Measurements from ENCODE around the gene DCAF15. TPM values are rescaled to one million over a fixed set of nuclear protein-coding genes. Genes with fewer than 3 reads are reported as not detected.
"Not testable (repeated sequence)": the region's sequence is repeated elsewhere in the genome, so short reads cannot be mapped to it uniquely, and the experiment has no call there.

The DCAF15 gene
- total and polyA plus RNA-seq, 2 donors (not counting 3 experiments of a cell fraction or from before 2014, with no cell fraction given) = 41.9 to 42.4 TPM

GRCh38 chr19:13972368-13973155, 20.3 kb downstream of the DCAF15 start:
- Histone ChIP-seq H3K9me1 (replicated peaks; ENCODE audit: control insufficient read depth, extremely low read depth, insufficient read depth, low read length) (no peaks in the 10 kb centered on the region), H4K20me1 (replicated peaks; ENCODE audit: control insufficient read depth, extremely low read depth, insufficient read depth, low read length) (no peaks in the 10 kb centered on the region), H3K4me1 (ENCODE audit: control insufficient read depth, extremely low read depth, insufficient read depth, low read length) (no peaks in the 10 kb centered on the region), H3K4me2 (ENCODE audit: insufficient read depth, low read length) (no peak overlapping the region), H3K4me3 (replicated peaks in 1 of 3; ENCODE audit: insufficient read depth in 1 of 3, low read depth in 1 of 3, low read length in 3 of 3) (no peak overlapping the region), H2AFZ (ENCODE audit: low read depth, low read length) (no peak overlapping the region), H3K36me3 (ENCODE audit: control insufficient read depth in 2 of 2, extremely low read depth in 1 of 2, insufficient read depth in 2 of 2, low read length in 2 of 2) (peaks cover 0 to 12% of the 10 kb centered on the region in 2 experiments), H3K79me2 (ENCODE audit: control insufficient read depth, insufficient read depth, low read length) (no peaks in the 10 kb centered on the region), H3K27ac (ENCODE audit: insufficient read depth, low read depth, low read length) (no peak overlapping the region), H3K9ac (replicated peaks; ENCODE audit: extremely low read depth, insufficient read depth, low read length) (no peak overlapping the region), H3K27me3 (ENCODE audit: control insufficient read depth in 2 of 2, insufficient read depth in 2 of 2, low read length in 2 of 2) (no peaks in the 10 kb centered on the region), H3K9me3 (replicated peaks; ENCODE audit: control insufficient read depth, insufficient read depth, low read length) (no peaks in the 10 kb centered on the region)
- intact Hi-C loops (cut with micrococcal nuclease) (no loop called here), dilution Hi-C loops (cut with MboI; ENCODE audit: extremely low pct_ligation_motif_present, low sequenced_read_pairs) (no loop called here)
- DNase-seq (ENCODE audit: low read depth, low spot score) (no peak), FAIRE-seq (no peak)
- POLR2A ChIA-PET = no interaction called here
- no TSS peak for BruUV-seq (replicated peaks)
- CTCF ChIA-PET = no interaction called here
- no peak for TF ChIP-seq MYC (IDR thresholded peaks at IDR 0.05; ENCODE audit: low read depth, low read length)
- TF ChIP-seq GATA2 (IDR thresholded peaks at IDR 0.05; ENCODE audit: insufficient read depth, insufficient read length, low read depth, low read length) = no peak
- no peak for TF ChIP-seq JUN (IDR thresholded peaks at IDR 0.05; ENCODE audit: borderline replicate concordance, insufficient read depth, insufficient read length, low read depth)
- no peak for TF ChIP-seq MAX (IDR thresholded peaks at IDR 0.05; ENCODE audit: insufficient read depth, insufficient read length)

GRCh38 chr19:13973479-13973878, 21.2 kb downstream of the DCAF15 start:
- H2AFZ ChIP-seq (ENCODE audit: low read depth, low read length); DNase-seq (ENCODE audit: low read depth, low spot score); H3K9me3 ChIP-seq (replicated peaks; ENCODE audit: control insufficient read depth, insufficient read depth, low read length); H4K20me1 ChIP-seq (replicated peaks; ENCODE audit: control insufficient read depth, extremely low read depth, insufficient read depth, low read length); H3K9ac ChIP-seq (replicated peaks; ENCODE audit: extremely low read depth, insufficient read depth, low read length); H3K4me2 ChIP-seq (ENCODE audit: insufficient read depth, low read length); intact Hi-C loops (cut with micrococcal nuclease); H3K4me3 ChIP-seq (replicated peaks in 1 of 3; ENCODE audit: insufficient read depth in 1 of 3, low read depth in 1 of 3, low read length in 3 of 3); H3K36me3 ChIP-seq (ENCODE audit: control insufficient read depth in 2 of 2, extremely low read depth in 1 of 2, insufficient read depth in 2 of 2, low read length in 2 of 2); POLR2A ChIA-PET; FAIRE-seq; H3K79me2 ChIP-seq (ENCODE audit: control insufficient read depth, insufficient read depth, low read length); H3K27me3 ChIP-seq (ENCODE audit: control insufficient read depth in 2 of 2, insufficient read depth in 2 of 2, low read length in 2 of 2); H3K27ac ChIP-seq (ENCODE audit: insufficient read depth, low read depth, low read length); dilution Hi-C loops (cut with MboI; ENCODE audit: extremely low pct_ligation_motif_present, low sequenced_read_pairs); H3K9me1 ChIP-seq (replicated peaks; ENCODE audit: control insufficient read depth, extremely low read depth, insufficient read depth, low read length); BruUV-seq (replicated peaks); H3K4me1 ChIP-seq (ENCODE audit: control insufficient read depth, extremely low read depth, insufficient read depth, low read length): not testable (repeated sequence)
- CTCF ChIA-PET = interaction anchor here (1.2 kb wide), 1 partner anchor 99 kb away, joined by 3 read pairs; the partner anchor contains the start of gene MISP3
